ENCODE data around the gene FILIP1.

Gene FILIP1

DNA sequence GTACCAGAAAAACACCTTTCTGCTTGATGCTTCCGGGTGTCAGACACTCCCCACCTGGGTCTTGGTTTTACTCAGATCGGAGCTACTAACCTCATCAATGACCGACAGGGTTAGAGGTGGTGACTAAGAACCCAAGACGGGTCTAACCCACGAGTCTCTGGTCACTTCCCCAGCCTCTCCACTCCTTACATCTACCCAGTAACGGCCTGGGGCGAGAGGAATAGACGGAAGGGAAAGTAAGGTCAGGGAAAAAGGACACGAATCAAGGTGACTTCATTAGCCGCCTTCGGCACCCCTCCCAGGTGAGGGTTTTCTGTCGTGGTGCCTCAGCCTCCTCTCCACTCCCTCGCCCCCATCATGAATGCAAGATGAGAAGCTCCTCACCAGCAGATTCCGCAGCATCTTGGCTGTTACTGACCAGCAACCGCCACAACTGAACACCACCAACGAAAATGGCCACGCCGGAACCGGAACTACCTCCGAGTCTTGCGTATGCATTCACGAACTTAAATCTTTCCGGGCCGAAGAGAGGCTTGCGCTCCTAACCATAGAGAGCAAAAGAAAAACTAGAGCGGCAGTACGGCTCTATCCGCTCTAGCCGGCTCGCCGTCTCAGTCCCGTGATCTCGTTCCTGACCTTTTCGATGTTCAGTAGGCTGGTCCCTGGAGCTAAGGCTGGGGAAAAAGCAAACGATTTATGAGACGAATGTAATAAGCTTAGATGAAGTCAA lies 250.1 kb downstream of the FILIP1 start, which contains the start of gene COX7A2:
COX7A2 (minus strand) TSS at position 469 of the 730 bp plus-strand sequence; CDS start at position 402, 67 bp downstream.
- peak within 1 kb of the TSS; percentile 87 for H3K4me3 ChIP-seq (ENCODE audit: control insufficient read depth, low read depth, low read length)
- TF ChIP-seq, protein P1, sequence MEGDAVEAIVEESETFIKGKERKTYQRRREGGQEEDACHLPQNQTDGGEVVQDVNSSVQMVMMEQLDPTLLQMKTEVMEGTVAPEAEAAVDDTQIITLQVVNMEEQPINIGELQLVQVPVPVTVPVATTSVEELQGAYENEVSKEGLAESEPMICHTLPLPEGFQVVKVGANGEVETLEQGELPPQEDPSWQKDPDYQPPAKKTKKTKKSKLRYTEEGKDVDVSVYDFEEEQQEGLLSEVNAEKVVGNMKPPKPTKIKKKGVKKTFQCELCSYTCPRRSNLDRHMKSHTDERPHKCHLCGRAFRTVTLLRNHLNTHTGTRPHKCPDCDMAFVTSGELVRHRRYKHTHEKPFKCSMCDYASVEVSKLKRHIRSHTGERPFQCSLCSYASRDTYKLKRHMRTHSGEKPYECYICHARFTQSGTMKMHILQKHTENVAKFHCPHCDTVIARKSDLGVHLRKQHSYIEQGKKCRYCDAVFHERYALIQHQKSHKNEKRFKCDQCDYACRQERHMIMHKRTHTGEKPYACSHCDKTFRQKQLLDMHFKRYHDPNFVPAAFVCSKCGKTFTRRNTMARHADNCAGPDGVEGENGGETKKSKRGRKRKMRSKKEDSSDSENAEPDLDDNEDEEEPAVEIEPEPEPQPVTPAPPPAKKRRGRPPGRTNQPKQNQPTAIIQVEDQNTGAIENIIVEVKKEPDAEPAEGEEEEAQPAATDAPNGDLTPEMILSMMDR (conservative IDR thresholded peaks at IDR 0.05; ENCODE audit: control insufficient read depth, insufficient read depth, low read depth, low read length): no peak
- DNase-seq (ENCODE audit: low read depth): peak; percentile 98
